Embryonic facial prominence (tissue), 1 donor: ENCODE measurements around the gene MYO1G.

ENCODE experiments used
- DNase-seq: peaks from one replicate; pipeline ENCODE4 v3.0.0-alpha.2; 2016; ENCODE audit errors: extremely low spot score

Gene MYO1G

DNA sequence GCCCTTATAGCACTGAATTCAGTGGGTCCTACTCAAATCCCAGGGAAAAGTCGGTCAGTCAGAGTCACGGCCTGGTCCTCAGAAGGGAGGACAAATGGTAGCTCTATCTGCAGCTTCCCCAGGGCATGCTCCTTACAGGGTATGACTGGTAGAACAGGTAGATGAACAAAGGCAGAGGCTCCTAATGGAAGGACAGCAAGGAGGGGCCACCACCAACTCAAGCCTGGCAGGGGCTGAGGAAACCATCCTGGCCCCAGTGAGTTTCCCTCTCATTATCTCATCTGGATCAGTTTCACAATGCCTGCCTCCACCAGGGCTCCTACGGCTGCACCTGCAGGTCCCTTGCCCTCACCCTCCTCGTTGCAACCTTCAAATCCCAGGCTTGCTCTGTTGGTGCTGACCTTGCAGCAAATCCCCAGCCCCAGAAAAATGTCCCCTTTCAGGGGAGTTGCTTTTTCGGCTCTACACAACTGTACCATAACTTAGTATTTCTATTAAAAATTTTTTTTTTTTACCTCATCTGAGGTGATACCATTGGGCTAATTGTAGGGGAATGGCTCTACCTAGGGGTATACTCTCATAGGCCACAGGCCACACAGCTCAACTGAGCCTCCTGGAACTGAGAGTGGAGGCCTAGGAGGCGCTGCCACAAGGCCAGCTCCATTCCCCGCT, 2.4 kb upstream of the MYO1G start:
- DNase-seq: no peak

DNA sequence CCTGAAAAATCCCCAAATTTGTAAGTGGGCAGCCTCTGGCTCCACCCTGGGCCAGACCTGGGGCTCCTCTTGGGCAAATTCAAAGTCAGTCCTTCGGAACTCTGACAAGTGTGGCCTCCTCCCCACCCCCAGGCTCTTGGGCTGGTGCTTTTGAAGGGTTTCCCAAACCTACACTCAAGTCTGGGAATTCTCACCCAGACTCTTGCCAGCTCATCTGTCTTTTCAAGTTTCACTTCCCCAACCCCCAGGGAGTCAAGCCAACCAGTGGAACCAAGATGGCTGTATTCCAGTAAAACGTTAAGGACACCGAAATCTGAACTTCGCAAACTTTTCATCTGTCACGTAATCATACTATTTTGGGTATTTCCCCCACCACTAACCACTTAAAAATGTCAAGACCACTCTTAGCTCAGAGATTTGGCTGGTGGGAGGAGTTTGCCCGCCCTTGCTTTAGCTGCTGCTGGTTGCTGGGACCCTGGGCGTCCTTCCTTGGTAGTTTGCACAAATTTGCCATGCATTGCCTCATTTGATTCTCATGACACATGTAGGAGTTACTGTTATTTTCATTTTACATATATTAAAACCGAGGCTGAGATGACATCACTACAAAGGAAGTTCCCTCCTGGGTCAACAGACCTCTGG, 1.7 kb upstream of the MYO1G start:
- DNase-seq: no peak

DNA sequence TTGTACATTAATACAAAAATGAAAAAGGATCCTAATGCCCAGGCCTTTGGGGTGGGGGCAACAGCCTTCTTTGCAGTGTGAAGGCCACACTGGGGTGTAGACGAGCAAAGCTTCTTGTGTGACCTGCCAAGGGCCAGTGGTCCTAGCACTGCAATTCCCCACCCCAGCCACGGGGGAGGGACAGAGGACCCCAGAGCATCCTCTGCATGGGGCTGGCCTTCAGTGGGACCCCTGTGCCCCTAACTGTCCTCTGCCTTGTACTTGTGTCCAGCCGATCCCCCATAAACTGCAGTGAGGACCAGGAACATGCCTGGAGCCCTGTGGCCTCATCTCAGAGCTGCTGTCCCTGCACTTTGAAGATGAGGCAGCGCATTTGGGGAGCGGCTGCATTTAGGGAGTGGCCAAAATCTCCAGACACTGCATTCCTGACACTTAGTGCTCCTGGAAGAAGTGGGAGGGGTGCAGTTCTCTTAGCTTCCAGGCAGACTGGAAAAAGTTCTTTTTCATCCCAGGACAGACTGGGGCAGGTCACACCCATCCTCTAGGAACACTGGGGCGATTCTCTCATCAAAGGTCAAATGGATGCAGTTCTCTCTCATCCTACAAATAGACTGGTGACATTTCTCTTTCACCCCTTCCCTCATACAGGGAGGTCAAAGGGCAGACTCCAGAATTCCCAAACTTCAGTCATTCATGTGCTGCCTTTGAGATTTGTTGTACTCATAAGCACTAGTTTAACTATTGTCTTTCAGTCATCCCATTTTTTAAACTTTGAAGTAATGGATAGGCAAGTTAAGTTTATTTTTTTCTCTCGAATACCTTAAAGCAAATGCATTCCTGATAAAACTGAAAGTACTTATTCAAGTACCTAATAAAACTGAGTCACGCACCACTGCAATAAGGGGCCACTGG, 922 bp upstream of the MYO1G start:
- DNase-seq: no peak

DNA sequence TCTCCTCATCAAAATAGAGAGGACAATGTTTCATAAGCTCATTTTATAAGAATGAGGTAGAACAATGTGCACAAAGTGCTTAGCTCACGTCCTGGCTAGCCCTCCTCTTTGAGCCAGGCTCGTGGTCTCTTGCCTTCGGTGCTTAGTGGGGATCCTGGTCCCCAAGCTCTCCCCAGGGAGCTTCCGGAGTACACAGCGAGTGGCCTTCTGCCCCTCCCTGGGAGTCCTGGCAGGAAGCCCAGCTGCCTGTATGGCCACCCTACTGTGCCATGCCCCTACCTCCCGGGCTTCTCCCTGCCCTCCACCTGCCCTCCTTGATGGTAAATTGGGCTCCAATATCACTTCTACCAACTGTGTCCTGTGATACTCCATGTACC, 868 bp downstream of the MYO1G start:
- no peak for DNase-seq

DNA sequence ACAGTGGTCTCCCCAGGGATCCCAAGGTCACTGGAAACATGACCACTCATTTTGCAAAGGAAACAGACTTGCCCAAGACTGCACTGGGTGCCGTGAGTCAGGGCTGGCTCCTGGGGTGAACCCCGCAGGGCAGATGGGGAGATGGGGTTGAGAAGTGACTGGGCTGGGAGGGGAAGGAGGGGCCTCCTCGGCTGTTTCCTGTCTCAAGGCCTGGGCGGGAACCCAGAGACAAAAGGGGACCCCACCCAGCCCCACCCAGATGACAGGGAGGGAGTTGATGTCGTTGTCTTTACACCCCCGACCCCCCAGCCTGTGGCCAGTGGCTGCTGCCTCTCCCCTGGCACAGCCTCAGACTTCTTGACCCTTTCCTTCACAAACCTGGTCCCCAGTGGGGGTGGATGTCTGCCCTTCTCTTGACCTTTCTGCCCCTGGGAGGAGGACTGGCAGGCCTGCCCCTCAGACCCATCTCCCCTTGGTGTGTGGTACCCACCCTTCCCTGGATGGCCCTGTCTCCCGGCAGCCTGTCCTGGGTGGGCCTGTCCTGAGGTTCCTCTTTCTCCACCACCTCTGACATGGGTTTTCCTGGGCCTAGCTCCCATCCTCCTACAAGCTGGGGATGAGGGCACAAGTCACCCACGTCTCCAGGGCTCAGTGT, 1.4 kb downstream of the MYO1G start:
- no peak for DNase-seq

DNA sequence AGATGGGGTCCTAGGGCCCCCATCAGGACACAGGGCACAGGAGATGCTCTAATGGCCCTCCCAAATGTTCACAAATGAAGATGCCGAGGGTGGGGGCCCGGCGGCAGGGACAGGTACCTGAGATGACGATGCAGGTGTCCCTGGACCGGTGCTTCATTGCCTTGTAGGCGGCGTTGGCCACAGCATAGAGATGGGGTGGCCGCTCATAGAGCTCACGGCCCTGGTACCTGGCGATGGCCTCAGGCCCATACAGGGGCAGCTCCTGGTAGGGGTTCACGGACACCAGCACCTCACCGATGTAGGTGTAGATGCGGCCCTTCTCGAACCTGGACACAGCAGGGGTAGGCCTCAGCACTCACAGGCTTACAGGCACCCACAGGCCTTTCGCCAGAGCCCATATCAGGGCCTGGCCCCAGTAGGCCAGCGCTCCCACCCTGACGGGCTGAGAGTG, 2.0 kb downstream of the MYO1G start:
- DNase-seq: no peak

DNA sequence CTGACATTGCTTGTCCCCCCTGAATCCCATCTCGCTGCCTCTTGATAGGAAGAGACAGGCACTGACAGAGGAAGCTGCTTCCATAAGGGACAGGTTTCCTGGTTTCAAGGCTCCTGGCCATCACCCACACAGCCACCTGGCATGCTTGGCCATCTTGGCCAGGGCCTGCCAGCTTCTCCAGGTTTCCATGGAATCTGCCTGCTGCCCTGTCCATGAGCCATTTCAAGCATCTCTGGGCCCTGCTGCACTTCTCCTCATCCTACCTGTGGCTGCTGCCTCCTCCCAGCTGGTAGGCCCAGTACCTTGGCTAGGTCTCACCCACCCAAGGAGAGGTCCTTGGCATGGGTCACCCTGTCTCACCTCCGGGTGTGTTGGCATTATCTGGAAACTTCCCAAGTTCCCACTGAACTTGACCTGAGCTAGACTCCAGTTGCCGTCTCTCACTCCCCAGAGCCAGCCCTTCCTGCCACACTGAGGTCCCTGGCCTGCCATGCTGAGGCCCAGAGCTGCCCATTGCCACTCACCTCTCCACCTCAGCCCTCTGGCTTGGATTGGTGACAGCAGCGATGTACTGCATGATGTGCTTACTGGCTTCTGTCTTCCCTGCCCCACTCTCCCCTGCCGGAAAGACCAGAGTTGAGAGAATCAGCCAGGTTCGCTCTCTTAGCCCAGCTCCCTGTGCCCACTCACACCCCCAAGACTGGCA, 2.6 kb downstream of the MYO1G start:
- no peak for DNase-seq

DNA sequence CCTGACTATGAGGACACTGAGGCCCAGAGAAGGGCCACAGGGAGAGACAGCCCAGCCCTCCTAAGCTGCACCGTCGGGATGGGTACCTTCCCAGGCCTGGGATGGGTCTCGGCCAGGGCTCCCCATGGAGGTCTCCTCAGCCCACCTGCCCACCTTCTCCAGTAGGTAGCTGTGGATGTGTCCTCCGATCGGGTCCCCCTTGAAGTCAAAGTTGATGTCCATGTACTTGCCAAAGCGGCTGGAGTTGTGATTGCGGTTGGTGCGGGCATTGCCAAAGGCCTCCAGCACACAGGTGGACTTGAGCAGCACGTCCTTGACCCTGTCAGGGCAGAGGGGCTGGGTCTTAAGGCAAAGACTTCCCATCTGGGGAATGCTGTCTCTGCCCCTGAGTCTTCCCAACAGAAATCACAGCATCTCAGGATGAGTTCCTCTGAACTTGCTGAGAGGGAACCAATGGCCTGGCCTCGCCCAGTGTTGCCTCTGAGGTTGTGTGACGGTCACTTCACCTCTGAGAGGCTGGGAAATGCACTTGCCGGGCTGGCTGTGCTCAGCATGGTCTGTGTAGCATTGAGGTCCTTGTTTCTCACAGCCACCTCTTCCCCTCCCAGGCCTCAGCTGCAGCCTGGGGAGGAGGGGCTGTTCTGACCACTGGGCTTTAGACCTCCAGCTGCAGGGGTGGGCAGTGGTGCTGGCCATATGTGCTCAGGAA, 3.3 kb downstream of the MYO1G start:
- DNase-seq: no peak

DNA sequence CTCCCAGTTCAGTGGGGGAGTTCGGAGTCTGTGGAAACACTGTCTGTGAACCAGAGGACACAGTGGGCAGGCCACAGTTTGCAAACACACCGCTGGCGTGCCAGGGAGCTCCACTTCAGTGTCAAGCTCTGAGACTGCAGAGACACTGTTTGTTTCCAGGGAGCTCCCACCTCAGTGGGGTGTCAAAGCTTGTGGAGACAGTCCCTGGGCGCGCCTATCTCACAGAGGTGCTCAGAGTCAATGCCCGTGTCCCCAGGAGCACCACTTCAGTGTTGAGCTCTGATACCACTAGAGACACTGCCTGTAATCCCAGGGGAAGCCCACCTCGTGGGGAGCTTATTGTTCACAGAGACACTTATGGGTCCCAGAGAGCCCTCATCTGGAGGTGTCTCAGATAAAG, 4.3 kb downstream of the MYO1G start:
- DNase-seq: no peak

DNA sequence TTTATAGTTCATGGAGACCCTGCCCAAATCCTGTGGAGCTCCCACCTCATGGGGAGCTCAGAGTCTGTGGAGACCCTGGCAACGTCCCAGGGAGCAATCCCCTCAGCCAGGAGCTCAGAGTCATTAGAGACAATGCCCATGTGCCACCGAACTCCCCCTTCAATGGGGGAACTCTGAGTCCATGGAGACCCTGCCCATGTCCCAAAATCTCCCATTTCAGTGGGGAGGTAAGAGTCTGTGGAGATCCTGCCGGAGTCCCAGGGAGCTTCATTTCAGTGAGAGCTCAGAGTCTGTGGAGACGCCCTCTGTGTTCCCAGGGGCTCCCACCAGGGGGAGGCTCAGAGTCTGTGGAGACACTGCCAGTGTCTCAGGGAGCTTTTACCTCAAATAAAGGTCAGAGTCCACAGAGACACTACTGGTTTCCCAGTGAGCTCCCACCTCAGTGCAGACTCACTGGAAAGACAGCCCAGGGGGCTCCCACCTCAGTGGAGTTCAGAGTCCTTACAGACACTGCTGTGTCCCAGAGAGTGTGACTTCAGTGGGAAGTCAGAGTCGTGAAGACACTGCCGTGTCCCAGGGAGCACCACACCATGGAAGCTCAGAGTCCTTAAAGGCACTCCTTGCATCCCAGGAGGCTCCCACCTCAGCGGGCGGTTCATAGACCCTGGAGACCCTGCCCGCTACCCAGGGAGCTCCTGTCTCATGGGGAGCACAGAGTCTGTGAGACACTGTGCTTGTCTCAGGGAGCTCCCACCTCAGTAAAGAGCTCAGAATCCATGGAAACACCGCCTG, 5.0 kb downstream of the MYO1G start:
- no peak for DNase-seq

DNA sequence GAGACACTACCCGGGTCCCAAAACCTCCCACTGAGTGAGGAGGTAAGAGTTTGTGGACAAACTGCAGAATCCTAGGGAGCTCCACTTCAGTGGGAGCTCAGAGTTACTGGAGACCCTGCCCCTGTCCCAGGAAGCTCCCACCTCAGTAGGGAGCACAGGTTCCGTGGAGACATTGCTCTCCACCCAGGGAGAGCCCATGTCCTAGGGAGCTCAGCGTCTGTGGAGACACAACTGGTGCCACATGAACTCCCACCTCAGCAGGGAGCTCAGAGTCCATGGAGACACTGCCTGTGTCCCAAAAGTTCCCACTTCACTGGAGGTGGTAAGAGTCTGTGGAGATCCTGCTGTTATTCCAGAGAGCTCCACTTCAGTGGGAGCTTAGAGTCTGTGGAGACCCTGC, 6.3 kb downstream of the MYO1G start:
- no peak for DNase-seq

DNA sequence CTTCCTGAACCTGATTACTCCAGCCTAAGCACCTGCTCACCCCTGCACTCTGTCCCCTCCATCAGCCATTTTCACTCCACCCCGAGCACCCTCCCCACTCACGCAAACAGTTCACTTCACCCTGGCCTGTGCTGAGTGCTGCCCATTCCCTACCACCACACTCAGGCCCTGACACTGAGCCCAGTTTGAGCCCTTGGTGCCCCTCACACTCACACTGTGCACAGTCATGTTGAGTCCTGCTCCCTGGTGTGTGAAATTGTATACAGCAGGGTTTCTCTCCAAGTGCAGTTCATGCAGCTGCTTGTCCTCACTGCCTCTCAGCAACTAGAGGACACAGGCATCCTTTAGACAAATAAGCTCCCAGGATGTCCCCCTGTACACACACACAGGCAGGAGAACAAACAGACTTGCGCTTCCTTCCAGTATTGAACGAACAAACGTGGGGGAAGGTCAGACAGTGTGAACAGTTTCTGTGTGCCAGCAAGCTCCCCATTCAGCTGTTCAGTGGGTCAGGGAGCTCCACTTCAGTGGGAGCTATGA, 6.8 kb downstream of the MYO1G start:
- DNase-seq: no peak

DNA sequence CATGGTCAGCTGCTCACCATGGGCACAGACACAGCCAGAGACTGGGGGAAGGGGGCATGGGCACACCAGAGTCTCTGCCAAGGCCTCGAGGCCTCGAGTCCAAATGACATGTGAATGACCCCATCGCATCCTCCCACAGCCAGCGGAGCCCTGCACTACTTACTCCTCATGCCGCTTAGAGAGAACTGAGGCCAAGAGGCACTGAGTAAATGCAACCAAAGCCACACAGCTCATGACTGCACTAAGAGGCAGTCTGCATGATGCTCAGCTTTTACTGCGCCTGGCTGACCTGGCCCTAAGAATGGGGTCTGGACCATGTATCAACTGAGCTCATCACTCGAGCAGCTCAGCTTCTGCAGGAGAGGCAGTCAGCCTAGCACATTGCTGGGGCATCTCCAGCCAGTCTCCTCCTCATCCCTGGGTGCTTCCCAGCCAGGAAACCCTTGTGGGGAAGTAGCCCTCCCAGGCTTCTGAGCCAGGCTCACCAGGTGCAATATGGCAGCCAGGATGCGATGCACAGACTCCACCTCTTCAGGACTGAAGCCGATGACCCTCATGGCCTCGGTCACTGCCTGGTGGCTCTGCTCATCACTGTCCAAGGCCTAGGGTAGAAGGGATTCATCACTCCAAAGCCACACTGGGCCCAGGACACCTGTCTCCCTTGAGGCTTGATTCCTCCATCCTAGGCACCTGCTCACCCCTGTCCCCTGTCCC, 7.5 kb downstream of the MYO1G start:
- no peak for DNase-seq

DNA sequence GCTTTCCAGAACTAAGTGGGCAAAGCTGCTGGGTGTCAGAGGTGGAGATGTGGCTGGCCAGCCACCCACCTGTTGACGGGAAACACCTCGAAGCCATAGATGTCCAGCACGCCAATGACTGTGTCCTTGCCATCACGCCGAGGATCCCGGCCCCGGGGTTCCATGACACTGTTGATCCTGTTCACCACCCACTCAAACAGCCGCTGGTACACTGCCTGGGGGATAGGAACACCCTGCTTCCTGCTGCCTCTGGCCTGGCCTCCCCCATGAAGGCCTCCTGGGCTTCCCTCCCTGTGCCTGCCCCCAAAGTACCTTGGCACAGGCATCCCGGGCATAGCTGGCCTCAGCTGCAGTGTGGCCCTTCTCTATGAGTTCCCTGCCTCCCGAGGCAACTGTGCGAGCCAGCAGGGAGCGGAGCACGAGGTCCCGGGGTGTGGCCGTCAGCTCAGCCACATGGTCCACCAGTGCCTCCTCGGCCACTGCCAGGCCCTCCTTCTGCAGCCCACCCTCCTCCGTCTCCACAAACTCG, 8.2 kb downstream of the MYO1G start:
- no peak for DNase-seq

DNA sequence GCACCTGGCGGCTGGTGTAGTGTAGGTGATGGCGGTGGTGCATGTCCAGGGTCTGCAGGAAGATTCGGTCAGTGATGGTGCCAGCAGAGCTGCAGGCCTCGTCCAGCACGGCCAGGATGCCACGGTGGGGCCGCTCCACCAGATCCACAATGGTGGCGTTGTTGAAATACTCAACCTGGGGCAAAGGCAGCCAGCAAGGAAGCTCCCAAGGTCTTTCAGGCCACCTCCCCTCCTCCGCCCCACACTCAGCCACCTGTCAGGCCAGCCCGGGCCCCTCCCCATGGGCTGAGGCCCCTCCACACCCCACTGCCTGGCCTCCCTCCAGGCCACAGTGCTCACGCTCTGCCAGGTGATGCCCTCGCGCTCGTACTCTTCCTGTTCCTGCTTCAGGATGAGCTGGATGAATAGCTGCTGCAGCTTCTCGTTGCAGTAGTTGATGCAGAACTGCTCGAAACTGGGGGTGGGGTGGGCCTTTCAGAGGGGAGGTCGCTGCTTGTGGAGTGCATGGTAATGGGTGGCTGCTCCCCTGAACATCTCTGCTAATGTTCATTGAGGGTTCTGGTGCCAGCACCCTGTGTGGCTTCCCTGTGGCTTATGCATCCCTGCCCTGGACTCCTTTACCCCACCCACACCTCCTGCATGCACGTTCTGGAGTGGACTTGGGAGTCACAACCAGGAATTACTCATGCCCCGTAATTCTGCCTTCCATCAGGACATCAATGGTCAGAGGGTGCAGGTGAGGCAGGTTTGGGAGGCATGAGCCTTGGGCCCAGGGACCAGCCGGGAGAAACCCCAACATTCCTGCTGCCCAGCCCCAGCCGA, 8.9 kb downstream of the MYO1G start:
- DNase-seq: no peak

DNA sequence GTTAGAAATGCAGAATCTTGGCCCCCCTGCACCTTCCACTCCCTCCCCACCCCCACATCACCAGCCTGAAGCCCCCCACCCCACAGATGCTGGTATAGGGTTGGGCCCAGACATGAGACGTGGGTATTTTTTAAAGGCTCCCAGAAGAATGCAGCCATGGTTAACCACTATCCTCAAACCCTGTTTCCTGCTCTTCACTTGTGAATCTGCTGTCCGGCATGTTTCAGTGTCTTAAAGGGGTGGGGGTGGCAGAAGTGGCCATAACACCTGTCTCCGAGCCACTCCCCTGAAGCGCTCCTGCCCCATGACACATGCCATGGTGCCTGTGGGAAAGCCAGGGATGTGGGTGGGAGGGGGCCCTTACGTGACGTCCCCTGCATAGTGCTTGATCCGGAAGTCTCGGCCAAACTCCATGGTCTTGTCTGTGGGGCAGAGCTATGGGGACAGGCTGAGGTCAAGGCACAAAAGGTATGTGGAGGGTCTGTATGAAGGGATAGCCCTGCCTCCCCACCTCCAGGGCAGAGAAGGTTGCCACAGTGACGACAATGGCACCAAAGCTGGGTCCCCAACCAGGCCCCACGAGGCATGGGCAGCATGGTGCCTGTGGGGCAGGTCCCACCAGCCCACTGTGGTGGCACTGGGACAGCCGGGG, 9.6 kb downstream of the MYO1G start:
- no peak for DNase-seq
